SKM-1 (cell line): ENCODE measurements around the gene STXBP6.

ENCODE experiments used
- DNase-seq: peaks from one replicate; lab custom pipeline; 2025; ENCODE audit not compliant: unreplicated experiment; lab: John Stamatoyannopoulos, UW

The STXBP6 gene

GRCh38 chr14:25052921-25053320, 3.0 kb upstream of the STXBP6 start:
- DNase-seq: no peak

- DNase-seq: no peak
Measured at GRCh38 chr14:25052385-25052784, 2.4 kb upstream of the STXBP6 start.

GRCh38 chr14:25050269-25051150, 563 bp upstream of the STXBP6 start:
- no peak for DNase-seq

- no peak for DNase-seq
Measured at GRCh38 chr14:25049093-25049567, 817 bp downstream of the STXBP6 start.

GRCh38 chr14:25048170-25049016, 1.6 kb downstream of the STXBP6 start:
- no peak for DNase-seq

- no peak for DNase-seq
Measured at GRCh38 chr14:25046301-25046943, 3.5 kb downstream of the STXBP6 start.

- no peak for DNase-seq
Measured at GRCh38 chr14:25044106-25044698, 5.7 kb downstream of the STXBP6 start.

GRCh38 chr14:25042362-25043299, 7.3 kb downstream of the STXBP6 start:
- DNase-seq: no peak

GRCh38 chr14:25041898-25042297, 8.0 kb downstream of the STXBP6 start:
- DNase-seq: no peak

- DNase-seq: no peak
Measured at GRCh38 chr14:25041484-25041883, 8.5 kb downstream of the STXBP6 start.

GRCh38 chr14:25039933-25040332, 10.0 kb downstream of the STXBP6 start:
- no peak for DNase-seq

- no peak for DNase-seq
Measured at GRCh38 chr14:25038044-25038668, 11.8 kb downstream of the STXBP6 start.

- no peak for DNase-seq
Measured at GRCh38 chr14:25037032-25037431, 12.9 kb downstream of the STXBP6 start.

- no peak for DNase-seq
Measured at GRCh38 chr14:25034803-25035681, 14.9 kb downstream of the STXBP6 start.

GRCh38 chr14:25033358-25033757, 16.6 kb downstream of the STXBP6 start:
- no peak for DNase-seq

GRCh38 chr14:25032092-25032784, 17.7 kb downstream of the STXBP6 start:
- DNase-seq: no peak

- no peak for DNase-seq
Measured at GRCh38 chr14:25026476-25027137, 23.3 kb downstream of the STXBP6 start.
